Mammary epithelial cell (primary cell): ENCODE data around the gene PRKAR2B.

ENCODE experiments used
- EZH2 ChIP-seq: IDR thresholded peaks from 2 replicates; pipeline ENCODE4 v1.6.1; 2012; ENCODE audit warnings: low read length, inconsistent platforms, borderline replicate concordance
- TF ChIP-seq, protein P1 (sequence below), 2 donors: IDR thresholded peaks in 1 of 2; conservative IDR thresholded peaks in 1 of 2; 2 replicates each; pipeline ENCODE4 v1.5.1; 2011 to 2012; ENCODE audit warnings: inconsistent platforms in 2 of 2, low read length in 2 of 2, mild to moderate bottlenecking in 2 of 2, control low read depth in 1 of 2, low read depth in 1 of 2; ENCODE audit not compliant: insufficient read depth in 1 of 2; ENCODE audit errors: extremely low read depth in 1 of 2

DNA sequence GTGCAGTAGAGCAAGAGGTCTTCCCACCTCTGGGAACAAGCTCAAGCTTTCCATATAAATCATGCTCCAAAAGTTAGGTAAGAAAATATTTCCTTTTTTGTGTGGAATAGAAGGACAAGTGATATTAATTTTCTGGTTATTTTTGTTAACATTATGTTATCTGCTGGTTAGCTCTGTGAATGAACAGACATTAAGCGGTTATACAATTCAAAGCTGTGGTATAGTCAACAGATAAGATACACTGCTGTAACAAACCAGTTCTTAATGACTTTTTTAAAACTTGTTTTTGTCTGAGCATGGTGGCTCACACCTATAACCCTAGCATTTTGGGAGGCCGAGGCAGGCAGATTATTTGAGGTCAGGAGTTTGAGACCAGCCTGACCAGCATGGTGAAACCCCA, 43.0 kb upstream of the PRKAR2B start:
- TF ChIP-seq, protein P1, sequence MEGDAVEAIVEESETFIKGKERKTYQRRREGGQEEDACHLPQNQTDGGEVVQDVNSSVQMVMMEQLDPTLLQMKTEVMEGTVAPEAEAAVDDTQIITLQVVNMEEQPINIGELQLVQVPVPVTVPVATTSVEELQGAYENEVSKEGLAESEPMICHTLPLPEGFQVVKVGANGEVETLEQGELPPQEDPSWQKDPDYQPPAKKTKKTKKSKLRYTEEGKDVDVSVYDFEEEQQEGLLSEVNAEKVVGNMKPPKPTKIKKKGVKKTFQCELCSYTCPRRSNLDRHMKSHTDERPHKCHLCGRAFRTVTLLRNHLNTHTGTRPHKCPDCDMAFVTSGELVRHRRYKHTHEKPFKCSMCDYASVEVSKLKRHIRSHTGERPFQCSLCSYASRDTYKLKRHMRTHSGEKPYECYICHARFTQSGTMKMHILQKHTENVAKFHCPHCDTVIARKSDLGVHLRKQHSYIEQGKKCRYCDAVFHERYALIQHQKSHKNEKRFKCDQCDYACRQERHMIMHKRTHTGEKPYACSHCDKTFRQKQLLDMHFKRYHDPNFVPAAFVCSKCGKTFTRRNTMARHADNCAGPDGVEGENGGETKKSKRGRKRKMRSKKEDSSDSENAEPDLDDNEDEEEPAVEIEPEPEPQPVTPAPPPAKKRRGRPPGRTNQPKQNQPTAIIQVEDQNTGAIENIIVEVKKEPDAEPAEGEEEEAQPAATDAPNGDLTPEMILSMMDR (conservative IDR thresholded peaks at IDR 0.05 in 1 of 2, IDR thresholded peaks at IDR 0.05 in 1 of 2; ENCODE audit: extremely low read depth in 1 of 2, insufficient read depth in 1 of 2, low read depth in 1 of 2, low read length in 2 of 2), result no peak
- no peak for TF ChIP-seq EZH2
